GM20431 (cell line): Measurements from ENCODE around the gene AMPH.
"Not testable (repeated sequence)": the region's sequence is repeated elsewhere in the genome, so short reads cannot be mapped to it uniquely, and the experiment has no call there.

Experiments
- in situ Hi-C: fragments of 300-500 bp; cut with MseI, MboI; formaldehyde crosslinking; loops from one replicate; pipeline ENCODE4 v1.15.0; 2020; ENCODE audit warnings: low sequenced_read_pairs; ENCODE audit not compliant: unreplicated experiment

Gene AMPH

DNA sequence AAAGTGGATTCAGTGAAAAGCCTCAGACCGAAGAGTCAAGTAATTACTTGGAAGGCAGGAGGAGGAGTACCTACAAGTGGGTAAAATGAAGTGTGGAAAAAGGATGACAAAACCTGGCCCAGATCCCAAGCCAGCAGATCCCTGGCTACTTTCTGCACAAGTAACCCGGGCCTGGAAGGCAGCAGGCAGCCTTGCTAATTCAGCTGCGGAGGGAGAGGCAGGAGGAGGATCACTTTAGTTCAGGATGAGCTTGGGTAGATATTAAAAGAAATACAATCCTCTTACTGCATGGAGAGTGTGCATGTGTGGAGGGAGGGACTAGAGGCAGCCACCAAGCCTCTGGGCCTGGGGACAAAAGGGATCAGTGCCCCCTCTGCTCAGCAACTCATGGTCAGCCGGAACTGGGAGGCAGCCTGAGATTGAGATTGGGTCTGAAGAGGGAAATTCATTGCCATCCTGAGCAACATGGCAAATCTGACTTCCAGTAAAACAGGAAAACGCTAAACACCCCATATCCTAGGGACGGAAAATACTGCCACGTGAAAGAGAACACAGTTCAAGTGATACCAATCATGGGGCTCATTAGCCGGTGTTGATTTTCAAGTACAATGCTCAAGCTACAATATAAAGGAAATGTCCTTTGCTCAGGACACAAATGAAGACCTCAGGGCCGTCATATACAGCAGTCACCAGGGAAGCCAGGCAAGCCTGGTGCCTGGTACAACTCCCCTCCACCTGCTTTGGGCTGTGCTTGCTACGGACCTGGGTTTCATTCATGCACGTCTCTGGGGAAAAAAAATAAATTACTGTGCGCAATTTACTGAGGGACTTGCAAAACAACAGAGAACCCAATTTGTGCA, 1.3 kb downstream of the AMPH start:
- in situ Hi-C loops = no loop called here

- in situ Hi-C loops = no loop called here
Measured at GRCh38 chr7:38628630-38629385, 2.4 kb downstream of the AMPH start.

DNA sequence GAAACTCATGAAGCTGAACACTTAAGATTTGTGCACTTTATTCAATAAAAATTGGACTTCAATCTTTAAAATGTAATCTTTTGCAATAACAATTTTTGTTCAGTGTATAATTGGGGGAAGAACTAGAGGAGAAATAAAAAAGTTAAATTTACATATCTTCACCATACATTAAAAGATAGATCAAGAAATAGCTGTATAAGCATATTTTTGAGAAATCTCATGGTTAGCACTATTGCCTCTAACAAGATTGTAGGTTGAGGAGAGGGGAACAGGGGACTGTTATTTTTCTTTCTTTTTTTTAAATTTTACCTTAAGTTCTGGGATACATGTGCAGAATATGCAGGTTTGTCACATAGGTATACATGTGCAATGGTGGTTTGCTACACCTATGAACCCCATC, 5.3 kb downstream of the AMPH start:
- in situ Hi-C loops = no loop called here

DNA sequence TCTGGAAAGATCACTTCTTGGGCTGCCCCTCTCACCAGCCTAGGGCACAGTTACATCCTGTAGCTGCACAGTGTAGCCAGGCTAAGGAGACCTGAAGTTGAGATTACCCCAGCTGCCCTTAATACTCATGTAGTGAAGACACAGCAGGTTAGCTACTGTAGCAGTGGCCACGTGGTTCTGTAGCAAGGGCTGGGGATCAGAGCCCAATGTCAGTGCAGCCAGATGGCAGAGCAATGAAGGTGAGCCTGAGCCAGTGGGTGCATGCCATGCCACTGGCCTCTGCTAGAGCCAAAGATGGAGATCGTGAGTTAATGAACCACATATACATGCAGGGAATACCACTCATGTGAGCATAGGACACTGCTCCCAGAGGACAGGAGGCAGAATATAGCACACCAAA, 15.5 kb downstream of the AMPH start:
- in situ Hi-C loops = no loop called here

- in situ Hi-C loops = no loop called here
Measured at GRCh38 chr7:38607466-38607865, 23.7 kb downstream of the AMPH start.

GRCh38 chr7:38600741-38601140, 30.4 kb downstream of the AMPH start:
- in situ Hi-C loops = no loop called here

DNA sequence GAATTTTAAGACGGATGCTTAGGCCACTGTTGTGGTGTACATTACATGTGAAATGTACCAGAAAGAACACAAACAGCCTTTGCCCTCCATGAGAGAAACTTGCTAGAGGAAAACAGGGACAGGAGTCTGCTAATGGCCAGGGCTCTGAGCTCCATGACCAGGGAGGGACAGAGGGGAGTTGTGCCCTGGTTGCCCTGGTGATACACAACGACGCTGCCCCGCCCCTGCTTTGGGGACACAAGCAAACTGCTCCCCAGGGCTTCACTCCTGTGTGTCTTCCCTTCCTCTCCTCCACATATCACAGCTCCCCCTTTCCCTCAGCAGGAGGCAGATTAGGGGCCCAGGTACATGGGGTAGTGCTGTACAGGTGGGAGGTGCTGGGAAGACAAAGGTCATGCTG, 36.2 kb downstream of the AMPH start:
- in situ Hi-C loops = no loop called here

GRCh38 chr7:38592737-38593288, 38.4 kb downstream of the AMPH start:
- in situ Hi-C loops = no loop called here

DNA sequence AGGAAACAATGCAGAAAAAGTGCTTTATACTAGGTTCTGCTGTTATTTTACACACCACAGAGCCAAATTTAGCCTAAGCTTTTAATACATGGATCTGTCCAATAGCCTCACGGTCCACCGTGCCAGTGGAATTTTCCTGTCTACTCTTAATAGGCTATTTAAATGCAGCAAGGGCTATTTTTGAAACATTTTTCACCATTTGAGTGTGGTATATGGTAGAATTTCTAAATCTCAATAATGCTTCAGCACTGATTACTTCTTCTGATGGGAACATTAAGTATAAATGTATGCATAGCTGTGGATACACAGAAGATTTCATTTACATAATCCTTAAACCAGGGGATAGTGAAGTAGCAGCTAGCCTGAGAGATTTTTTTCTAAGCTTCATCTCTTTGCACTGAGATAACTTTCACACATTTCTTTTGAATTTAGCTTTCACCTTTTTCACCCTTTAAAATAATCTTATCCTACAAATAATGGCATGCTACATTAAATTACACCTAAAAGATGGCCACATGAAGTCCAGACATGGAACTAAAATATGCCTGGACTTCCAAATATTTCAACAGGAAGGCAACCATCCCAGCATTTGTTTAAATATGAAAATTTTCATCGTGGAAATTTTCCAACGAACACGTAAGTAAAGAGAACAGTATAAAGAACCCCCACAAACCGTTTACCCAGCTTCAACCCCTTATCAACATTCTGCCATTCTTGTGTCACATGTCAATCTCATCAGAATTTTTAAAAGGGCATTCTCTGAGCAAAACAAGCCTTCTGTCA, 45.4 kb downstream of the AMPH start:
- in situ Hi-C loops = no loop called here

GRCh38 chr7:38584443-38585210, 46.5 kb downstream of the AMPH start:
- in situ Hi-C loops = no loop called here

DNA sequence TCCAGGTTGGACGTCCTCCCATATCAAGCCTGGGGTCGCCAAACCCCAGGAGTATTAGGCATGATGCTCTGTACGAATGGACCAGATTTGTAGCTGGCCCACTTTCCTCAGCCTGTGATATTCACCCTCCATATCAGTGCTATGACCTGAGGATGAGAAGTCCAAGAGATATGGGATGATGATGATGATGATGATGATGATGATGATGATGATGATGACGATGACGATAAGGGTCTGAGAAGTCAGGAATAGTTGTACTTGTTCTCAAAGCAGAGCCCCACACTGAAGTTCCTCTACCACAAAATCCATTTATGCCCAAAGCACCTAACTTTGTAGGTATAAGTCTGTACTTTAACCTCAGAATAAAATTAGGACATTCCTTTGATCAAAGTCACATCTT, 50.7 kb downstream of the AMPH start:
- in situ Hi-C loops = no loop called here

DNA sequence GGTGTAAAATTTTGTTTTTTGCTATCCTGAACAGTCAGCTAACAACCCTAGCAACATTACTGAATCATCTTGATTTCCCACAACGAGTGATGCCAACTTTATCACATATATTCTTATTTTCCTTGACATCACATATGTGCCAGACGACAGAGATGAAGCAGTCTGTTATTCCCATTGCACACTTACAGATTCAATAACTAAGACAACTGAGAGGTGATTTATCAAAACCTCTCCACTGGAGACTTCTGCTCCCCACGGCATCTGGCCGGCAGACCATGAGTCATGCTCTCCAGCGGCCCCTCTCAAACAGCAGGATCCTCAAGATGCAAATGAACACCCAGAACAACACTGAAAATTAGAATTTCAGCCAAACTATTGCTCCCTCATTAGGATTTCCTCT, 57.1 kb downstream of the AMPH start:
- in situ Hi-C loops = no loop called here

DNA sequence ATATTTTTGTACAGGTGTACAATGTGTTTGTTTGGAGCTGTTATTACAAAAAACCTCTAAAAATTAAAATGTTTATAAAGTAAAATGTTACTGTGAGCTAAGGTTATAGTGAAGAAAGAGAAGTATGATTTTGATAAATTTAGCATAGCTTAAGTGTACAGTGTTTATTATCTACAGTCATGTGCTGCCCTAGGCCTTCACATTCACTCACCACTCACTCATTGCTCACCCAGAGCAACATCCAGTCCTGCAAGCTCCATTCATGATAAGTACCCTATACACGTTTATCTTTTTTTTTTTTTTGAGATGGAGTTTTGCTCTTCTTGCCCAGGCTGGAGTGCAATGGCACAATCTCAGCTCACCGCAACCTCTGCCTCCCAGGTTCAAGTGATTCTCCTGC, 59.6 kb downstream of the AMPH start:
- in situ Hi-C loops = not testable (repeated sequence)

GRCh38 chr7:38568497-38568896, 62.7 kb downstream of the AMPH start:
- in situ Hi-C loops = no loop called here

GRCh38 chr7:38565289-38565688, 65.9 kb downstream of the AMPH start:
- in situ Hi-C loops = no loop called here

DNA sequence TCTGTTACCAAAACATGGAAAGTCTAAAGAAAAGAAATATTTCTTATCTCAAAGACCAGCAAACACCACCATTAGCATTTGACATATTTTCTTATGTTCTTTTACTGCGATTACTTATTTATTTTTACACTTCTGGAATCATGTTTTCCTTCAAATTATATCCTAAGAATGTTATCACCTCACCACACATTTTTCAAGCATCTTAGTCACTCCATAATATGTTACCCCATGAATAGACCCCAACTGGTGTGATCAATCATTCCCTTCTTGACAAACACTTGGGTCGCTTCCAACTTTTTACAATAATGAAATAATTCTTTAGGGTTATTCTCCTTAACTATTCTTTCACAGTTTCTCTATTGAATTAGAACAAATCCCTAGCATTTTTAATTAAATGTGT, 67.4 kb downstream of the AMPH start:
- in situ Hi-C loops = no loop called here

- in situ Hi-C loops = no loop called here
Measured at GRCh38 chr7:38561166-38561565, 70.0 kb downstream of the AMPH start.

DNA sequence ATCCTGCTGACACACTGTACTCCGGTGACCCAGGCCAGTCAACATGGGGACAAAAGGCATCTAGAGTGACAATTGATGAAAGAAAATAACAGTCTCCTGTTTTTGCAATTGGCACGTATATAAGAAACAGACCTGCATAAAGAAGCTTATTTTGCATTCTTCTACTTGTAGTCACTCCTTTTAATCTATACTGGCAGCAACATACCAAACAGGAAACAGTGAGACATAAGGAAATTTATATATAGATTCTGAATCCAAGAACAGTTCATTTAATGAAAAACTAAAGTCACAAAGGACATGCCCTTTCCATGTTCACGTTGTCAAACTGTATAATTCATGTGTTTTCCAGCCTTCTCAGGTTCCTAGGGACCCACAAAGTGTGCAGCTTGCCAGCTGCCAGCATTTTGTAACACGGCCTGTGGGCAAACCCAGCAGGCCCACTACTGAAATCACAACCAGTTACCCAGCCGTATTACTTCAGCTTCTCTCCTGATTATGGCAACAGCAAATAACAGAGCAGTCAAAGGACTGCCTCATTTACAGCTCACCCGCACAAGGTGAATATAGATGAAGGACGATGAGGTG, 72.3 kb downstream of the AMPH start:
- in situ Hi-C loops = no loop called here

DNA sequence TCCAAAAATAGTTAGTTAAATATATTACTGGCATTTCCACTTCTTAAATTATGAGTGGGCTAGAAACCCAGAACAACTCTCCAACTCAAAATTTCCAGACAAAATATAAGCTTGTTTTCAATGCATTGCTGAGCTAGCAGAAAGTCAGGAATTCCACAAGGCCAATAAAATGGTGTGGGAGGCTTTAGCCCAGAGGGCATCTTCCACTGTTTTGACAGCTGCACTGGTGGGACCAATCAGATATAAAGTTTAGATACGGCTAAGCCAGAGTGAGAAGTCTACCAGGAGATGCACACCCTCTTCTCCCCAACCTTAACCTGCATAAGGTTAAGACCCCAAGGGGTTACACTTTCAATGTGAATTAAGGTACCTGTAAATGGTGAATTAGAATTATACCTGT, 76.6 kb downstream of the AMPH start:
- in situ Hi-C loops = no loop called here
